RWPE1 (cell line): Measurements from ENCODE around the gene SOX5.
A peak's percentile ranks its signal among the peaks of the same experiment; 100 is the strongest.

Experiments used
- CTCF ChIA-PET: fragments of 350-600 bp; sonication (Branson Sonifier 250); formaldehyde crosslinking; extraction: SDS; loops from one replicate; lab custom pipeline; 2021; lab: Yijun Ruan, JAX
- POLR2A ChIA-PET: fragments of 400-600 bp; formaldehyde crosslinking; extraction: SDS; loops from one replicate; lab custom pipeline; 2020; ENCODE audit warnings: antibody characterized with exemption; ENCODE audit not compliant: low non-redundant PET; lab: Yijun Ruan, JAX
- DNase-seq: peaks from one replicate; pipeline ENCODE4 v3.0.0; 2012; ENCODE audit warnings: low spot score
- H3K27ac ChIP-seq: fragments of 450-650 bp; 2 replicates; pipeline ENCODE4 v1.5.1; 2017
- TF ChIP-seq, protein P1 (sequence below): fragments of 450-650 bp; conservative IDR thresholded peaks from 2 replicates; pipeline ENCODE4 v1.5.1; 2017; ENCODE audit warnings: low read depth, mild to moderate bottlenecking

SOX5 gene

DNA sequence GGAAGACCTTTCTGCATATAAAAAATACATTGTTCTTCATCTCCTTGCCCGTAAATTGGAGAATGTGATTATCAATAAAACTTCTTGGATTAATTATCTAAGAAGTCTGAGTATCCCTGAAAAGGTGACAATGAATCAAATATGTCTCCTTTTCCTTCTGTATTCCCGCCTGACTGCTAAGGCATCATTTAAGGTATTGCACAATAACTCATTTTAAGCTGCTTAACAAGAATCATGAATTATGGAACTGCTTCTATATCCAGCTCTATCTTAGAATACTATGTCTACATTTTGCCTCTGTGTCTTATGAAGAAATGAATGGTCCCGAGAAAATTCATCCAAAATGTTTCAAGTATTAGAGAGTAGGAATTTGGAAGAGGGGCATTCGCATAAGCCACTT lies 294.4 kb downstream of the SOX5 start:
- TF ChIP-seq, protein P1, sequence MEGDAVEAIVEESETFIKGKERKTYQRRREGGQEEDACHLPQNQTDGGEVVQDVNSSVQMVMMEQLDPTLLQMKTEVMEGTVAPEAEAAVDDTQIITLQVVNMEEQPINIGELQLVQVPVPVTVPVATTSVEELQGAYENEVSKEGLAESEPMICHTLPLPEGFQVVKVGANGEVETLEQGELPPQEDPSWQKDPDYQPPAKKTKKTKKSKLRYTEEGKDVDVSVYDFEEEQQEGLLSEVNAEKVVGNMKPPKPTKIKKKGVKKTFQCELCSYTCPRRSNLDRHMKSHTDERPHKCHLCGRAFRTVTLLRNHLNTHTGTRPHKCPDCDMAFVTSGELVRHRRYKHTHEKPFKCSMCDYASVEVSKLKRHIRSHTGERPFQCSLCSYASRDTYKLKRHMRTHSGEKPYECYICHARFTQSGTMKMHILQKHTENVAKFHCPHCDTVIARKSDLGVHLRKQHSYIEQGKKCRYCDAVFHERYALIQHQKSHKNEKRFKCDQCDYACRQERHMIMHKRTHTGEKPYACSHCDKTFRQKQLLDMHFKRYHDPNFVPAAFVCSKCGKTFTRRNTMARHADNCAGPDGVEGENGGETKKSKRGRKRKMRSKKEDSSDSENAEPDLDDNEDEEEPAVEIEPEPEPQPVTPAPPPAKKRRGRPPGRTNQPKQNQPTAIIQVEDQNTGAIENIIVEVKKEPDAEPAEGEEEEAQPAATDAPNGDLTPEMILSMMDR = no peak
- H3K27ac ChIP-seq = no peak overlapping the region
- CTCF ChIA-PET = no interaction called here
- POLR2A ChIA-PET = no interaction called here
- DNase-seq = no peak

DNA sequence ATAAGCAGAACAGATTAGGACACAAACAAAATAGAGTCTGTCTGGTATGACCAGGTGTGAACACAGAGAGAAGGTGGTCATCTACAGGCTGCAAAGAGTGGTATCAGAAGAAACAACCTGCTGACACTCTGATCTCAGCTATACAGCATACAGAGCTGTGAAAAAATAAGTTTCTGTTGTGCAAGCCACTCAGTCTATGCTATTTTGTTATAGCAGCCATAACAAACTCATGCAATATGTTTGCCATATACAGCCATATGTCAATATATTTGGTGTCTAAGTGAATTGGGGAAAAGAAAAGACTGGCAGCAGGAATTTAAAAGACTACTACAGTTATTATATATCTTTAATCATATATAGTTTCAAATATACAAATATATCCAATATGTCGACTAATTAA lies 300.9 kb downstream of the SOX5 start:
- TF ChIP-seq, protein P1 = no peak
- ChIA-PET POLR2A (no interaction called here), CTCF (no interaction called here)
- H3K27ac ChIP-seq = no peak overlapping the region
- DNase-seq = no peak

- TF ChIP-seq, protein P1 = no peak
- ChIA-PET POLR2A (no interaction called here), CTCF (no interaction called here)
- DNase-seq = no peak
- H3K27ac ChIP-seq = no peak overlapping the region
Observed at GRCh38 chr12:23640754-23641153, 308.7 kb downstream of the SOX5 start.

DNA sequence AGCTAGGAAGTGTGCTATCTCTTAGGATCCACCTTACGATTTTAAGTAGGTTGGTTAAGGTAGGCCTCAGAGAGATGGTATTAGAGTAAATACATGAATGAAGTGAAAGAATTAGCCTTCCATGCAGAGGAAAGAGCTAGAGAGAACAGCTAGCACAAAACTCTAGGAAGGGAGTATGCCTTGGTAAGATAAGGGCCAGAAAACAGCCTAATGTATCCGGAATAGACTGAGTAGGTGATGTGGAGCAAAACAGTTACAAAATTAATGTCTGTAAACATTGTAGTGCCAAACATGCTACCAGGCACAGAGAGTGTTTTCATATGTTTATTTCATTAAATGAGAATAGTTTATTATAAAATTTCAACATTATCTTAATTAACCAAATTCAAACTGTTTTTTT lies 315.1 kb downstream of the SOX5 start:
- TF ChIP-seq, protein P1 = no peak
- ChIA-PET CTCF (interaction anchor here (0.6 kb wide), 1 partner anchor 430 kb away, joined by 3 read pairs; no protein-coding TSS in a partner anchor), POLR2A (no interaction called here)
- H3K27ac ChIP-seq = no peak overlapping the region
- no peak for DNase-seq

DNA sequence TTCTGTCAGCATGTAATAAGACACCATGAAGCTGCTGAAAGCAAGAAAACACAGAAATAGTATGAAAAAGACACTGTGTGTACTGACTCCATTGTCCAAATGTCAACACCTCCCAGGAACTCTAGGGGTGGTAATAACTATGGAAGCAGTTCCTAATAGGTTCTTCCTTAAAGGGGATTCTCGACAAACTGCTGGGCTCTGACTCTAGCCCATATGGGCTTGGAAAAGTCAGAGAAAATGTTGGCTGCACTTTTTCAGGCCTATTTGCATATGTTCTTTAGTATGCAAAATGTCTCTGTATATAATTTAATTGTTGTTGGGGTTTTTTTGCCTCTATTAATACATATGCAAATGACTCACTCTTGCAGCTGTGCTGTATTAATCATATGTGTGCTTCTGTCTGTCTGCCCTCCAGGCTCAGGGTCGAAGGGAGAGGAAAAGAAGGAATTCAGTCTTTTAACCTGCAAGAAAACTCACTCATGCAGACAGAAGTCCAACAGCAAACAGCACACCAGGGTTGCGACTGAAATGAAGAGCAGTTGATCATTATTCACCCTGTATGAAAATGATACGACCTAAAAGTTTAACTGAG lies 317.6 kb downstream of the SOX5 start:
- peak; percentile 4 for DNase-seq
- POLR2A ChIA-PET = no interaction called here
- CTCF ChIA-PET = interaction anchor here (0.6 kb wide), 1 partner anchor 311 kb away, joined by 4 read pairs; no protein-coding TSS in a partner anchor
- TF ChIP-seq, protein P1 = no peak
- H3K27ac ChIP-seq = no peak overlapping the region

DNA sequence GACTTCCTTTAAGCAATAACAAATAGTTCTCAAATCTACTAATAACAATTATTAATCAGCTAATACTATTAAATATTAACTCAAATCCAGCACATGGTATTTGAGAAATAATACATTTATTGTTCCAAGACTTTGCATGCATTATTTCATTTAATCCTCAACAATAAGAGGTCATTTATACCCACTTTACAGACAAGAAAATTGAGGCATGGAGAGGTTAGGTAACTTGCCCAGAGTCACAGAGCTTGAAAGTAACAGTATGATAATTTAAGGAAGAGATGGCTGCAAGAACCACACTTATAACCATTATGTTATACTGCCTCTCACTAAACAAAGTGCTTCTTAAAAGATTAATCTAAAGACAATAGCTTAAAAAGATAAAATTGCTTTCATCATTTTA lies 318.9 kb downstream of the SOX5 start:
- CTCF ChIA-PET = interaction anchor here (0.6 kb wide), 2 partner anchors 12 to 27 kb away, joined by 4 read pairs; no protein-coding TSS in a partner anchor
- TF ChIP-seq, protein P1 = no peak
- no peak overlapping the region for H3K27ac ChIP-seq
- DNase-seq = no peak
- POLR2A ChIA-PET = no interaction called here
